OCI-LY1 (cell line): ENCODE measurements around the gene LSM2.
"Not testable (repeated sequence)": the region's sequence is repeated elsewhere in the genome, so short reads cannot be mapped to it uniquely, and the experiment has no call there.

Experiments
- H2AFZ ChIP-seq: fragments of 200-600 bp; sonication (generic), shearing (Covaris generic); 2 replicates; pipeline ENCODE4 v1.6.0; 2014; ENCODE audit warnings: antibody characterized with exemption, mild to moderate bottlenecking, low read length
- H3F3A ChIP-seq: fragments of 200-600 bp; sonication (generic), shearing (Covaris generic); 2 replicates; pipeline ENCODE4 v1.6.0; 2014; ENCODE audit warnings: mild to moderate bottlenecking, antibody characterized with exemption, low read length, moderate library complexity; ENCODE audit not compliant: insufficient read depth
- H3K27ac ChIP-seq: fragments of 200-600 bp; sonication (generic); 2 replicates; pipeline ENCODE4 v1.5.1; 2014; ENCODE audit warnings: low read length, mixed run types, mild to moderate bottlenecking, low read depth; ENCODE audit not compliant: poor library complexity, severe bottlenecking
- H3K27me3 ChIP-seq: fragments of 200-600 bp; sonication (generic); 2 replicates; pipeline ENCODE4 v1.6.0; 2014; ENCODE audit warnings: antibody characterized with exemption, mild to moderate bottlenecking, low read length, moderate library complexity; ENCODE audit not compliant: insufficient read depth
- H3K36me3 ChIP-seq: fragments of 200-600 bp; sonication (generic); 2 replicates; pipeline ENCODE4 v1.6.1; 2014; ENCODE audit warnings: mild to moderate bottlenecking, antibody characterized with exemption, low read length, moderate library complexity, mixed read lengths; ENCODE audit not compliant: insufficient read depth
- H3K4me1 ChIP-seq: fragments of 200-600 bp; sonication (generic); 2 replicates; pipeline ENCODE4 v1.5.1; 2014; ENCODE audit warnings: mild to moderate bottlenecking, low read length, moderate library complexity; ENCODE audit not compliant: insufficient read depth, severe bottlenecking
- H3K4me2 ChIP-seq: fragments of 200-600 bp; sonication (generic), shearing (Covaris generic); 2 replicates; pipeline ENCODE4 v1.6.1; 2014; ENCODE audit warnings: low read length
- H3K4me3 ChIP-seq: fragments of 200-600 bp; sonication (generic); 2 replicates; pipeline ENCODE4 v1.5.1; 2014; ENCODE audit warnings: low read length, low read depth, mild to moderate bottlenecking, mixed read lengths; ENCODE audit not compliant: poor library complexity, severe bottlenecking
- H3K79me2 ChIP-seq: fragments of 200-600 bp; shearing (Covaris generic); 2 replicates; pipeline ENCODE4 v1.6.1; 2016; ENCODE audit warnings: mixed run types, low read length, mixed read lengths; ENCODE audit not compliant: insufficient read depth
- H3K9ac ChIP-seq: fragments of 200-600 bp; sonication (generic), shearing (Covaris generic); 2 replicates; pipeline ENCODE4 v1.6.1; 2014; ENCODE audit warnings: mild to moderate bottlenecking, low read length, mixed read lengths
- H3K9me2 ChIP-seq: fragments of 200-600 bp; sonication (generic), shearing (Covaris generic); 2 replicates; pipeline ENCODE4 v1.6.1; 2014; ENCODE audit warnings: low read depth, mild to moderate bottlenecking, low read length, mixed read lengths
- H3K9me3 ChIP-seq: fragments of 200-600 bp; shearing (Covaris generic); 2 replicates; pipeline ENCODE4 v1.6.1; 2014; ENCODE audit warnings: low read length, mixed read lengths
- H4K20me1 ChIP-seq: fragments of 200-600 bp; sonication (generic), shearing (Covaris generic); 2 replicates; pipeline ENCODE4 v1.6.0; 2016; ENCODE audit warnings: mild to moderate bottlenecking, low read length; ENCODE audit not compliant: insufficient read depth
- CTCF ChIP-seq: fragments of 200-600 bp; sonication (generic), shearing (Covaris generic); IDR thresholded peaks from 2 replicates; pipeline ENCODE4 v1.5.1; 2017; ENCODE audit warnings: mild to moderate bottlenecking, antibody characterized with exemption, low read length, moderate library complexity, mixed read lengths
- EZH2 ChIP-seq: fragments of 200-600 bp; sonication (generic), shearing (Covaris generic); IDR thresholded peaks from 2 replicates; pipeline ENCODE4 v1.8.0; 2017; ENCODE audit warnings: borderline replicate concordance, mixed run types, mild to moderate bottlenecking, antibody characterized with exemption, low read length, moderate library complexity, mixed read lengths

The LSM2 gene

GRCh38 chr6:31842053-31842452 is 35.3 kb upstream of the LSM2 start:
- TF ChIP-seq EZH2, result no peak
- TF ChIP-seq CTCF, result no peak
- peaks cover 18% of the 10 kb centered on the region for H3F3A ChIP-seq

GRCh38 chr6:31839779-31840126 is 33.0 kb upstream of the LSM2 start:
- H3K27me3 ChIP-seq, H3K4me2 ChIP-seq, H3K4me3 ChIP-seq, H3K9ac ChIP-seq, H2AFZ ChIP-seq, H4K20me1 ChIP-seq, H3K9me3 ChIP-seq, H3K27ac ChIP-seq, H3K9me2 ChIP-seq: not testable (repeated sequence)
- Histone ChIP-seq H3K79me2 (peaks cover 28% of the 10 kb centered on the region), H3F3A (peaks cover 18% of the 10 kb centered on the region), H3K36me3 (peaks cover 65% of the 10 kb centered on the region), H3K4me1 (peaks cover 40% of the 10 kb centered on the region)

More at GRCh38 chr6:31842053-31842452, 35.3 kb upstream of the LSM2 start:
- no peaks in the 10 kb centered on the region for H3K9me3 ChIP-seq
- peaks cover 42% of the 10 kb centered on the region for H3K36me3 ChIP-seq
- no peaks in the 10 kb centered on the region for H3K27me3 ChIP-seq
- H2AFZ ChIP-seq, result no peak overlapping the region
- peak overlapping the region; percentile 48 for H3K27ac ChIP-seq
- H3K9me2 ChIP-seq, result no peaks in the 10 kb centered on the region
- H3K4me1 ChIP-seq, result peaks cover 28% of the 10 kb centered on the region
- no peak overlapping the region for H3K4me3 ChIP-seq
- H4K20me1 ChIP-seq, result no peaks in the 10 kb centered on the region
- H3K9ac ChIP-seq, result no peak overlapping the region
- no peak overlapping the region for H3K4me2 ChIP-seq
- H3K79me2 ChIP-seq, result peaks cover 6% of the 10 kb centered on the region; the same call in 1 of the 2 replicates

- no peaks in the 10 kb centered on the region for H3K27me3 ChIP-seq
- peaks cover 66% of the 10 kb centered on the region for H3K36me3 ChIP-seq
- H3K4me3 ChIP-seq, result peak overlapping the region; percentile 96
- H3F3A ChIP-seq, result peaks cover 18% of the 10 kb centered on the region
- peaks cover 32% of the 10 kb centered on the region for H3K79me2 ChIP-seq
- H3K9me3 ChIP-seq, result no peaks in the 10 kb centered on the region
- no peak overlapping the region for H3K27ac ChIP-seq
- no peaks in the 10 kb centered on the region for H4K20me1 ChIP-seq
- no peak for TF ChIP-seq EZH2
- TF ChIP-seq CTCF, result no peak
- H2AFZ ChIP-seq, result no peak overlapping the region
- 0 out of 2 replicates have a peak overlapping the region, but pooled peaks have one; percentile 15 for H3K4me2 ChIP-seq
- no peak overlapping the region for H3K9ac ChIP-seq
- H3K9me2 ChIP-seq, result no peaks in the 10 kb centered on the region
- H3K4me1 ChIP-seq, result peaks cover 40% of the 10 kb centered on the region
Observed at GRCh38 chr6:31838968-31839367, 32.2 kb upstream of the LSM2 start.

- H3K4me3 ChIP-seq, result peak overlapping the region; percentile 96
- H3K36me3 ChIP-seq, result peaks cover 66% of the 10 kb centered on the region
- H4K20me1 ChIP-seq, H3K27me3 ChIP-seq, H3K27ac ChIP-seq, H2AFZ ChIP-seq, H3K9me2 ChIP-seq, H3K9me3 ChIP-seq: not testable (repeated sequence)
- H3K9ac ChIP-seq, result peak overlapping the region; percentile 7; the same call in 1 of the 2 replicates
- H3K79me2 ChIP-seq, result peaks cover 32% of the 10 kb centered on the region
- peak overlapping the region; percentile 95 for H3K4me2 ChIP-seq
- peaks cover 19% of the 10 kb centered on the region for H3F3A ChIP-seq
- peaks cover 49% of the 10 kb centered on the region for H3K4me1 ChIP-seq
Observed at GRCh38 chr6:31838114-31838553, 31.4 kb upstream of the LSM2 start.
